ENCODE results near the gene ZDHHC14. TPM values are rescaled to one million over a fixed set of nuclear protein-coding genes. Genes with fewer than 3 reads are reported as not detected.

ZDHHC14 gene
- polyA plus RNA-seq, 2 of the 4 experiments (the other 2 are of a cell fraction): 2.2 to 2.8 TPM

- H3K4me1 ChIP-seq: no peaks in the 10 kb centered on the region
- no peak overlapping the region for H3K27ac ChIP-seq
- H3K4me2 ChIP-seq: no peak overlapping the region
- ATAC-seq (no peak), DNase-seq (ENCODE audit: low read depth in 1 of 2, low spot score in 1 of 2) (no peak), FAIRE-seq (no peak)
- ChIA-PET CTCF (no interaction called here), POLR2A (no interaction called here)
- H3K4me3 ChIP-seq: no peak overlapping the region
- WGBS (ENCODE audit: missing lambda C conversion rate): 75% methylated on average over 8 of the region's 8 CpGs
- no peaks in the 10 kb centered on the region for H3K9me3 ChIP-seq
- TF ChIP-seq JUN (IDR thresholded peaks at IDR 0.05) (no peak), CHD4 (IDR thresholded peaks at IDR 0.05; ENCODE audit: borderline replicate concordance) (no peak), RAD21 (conservative IDR thresholded peaks at IDR 0.05 in 1 of 2, IDR thresholded peaks at IDR 0.05 in 1 of 2) (no peak)
- TF ChIP-seq, protein P1, sequence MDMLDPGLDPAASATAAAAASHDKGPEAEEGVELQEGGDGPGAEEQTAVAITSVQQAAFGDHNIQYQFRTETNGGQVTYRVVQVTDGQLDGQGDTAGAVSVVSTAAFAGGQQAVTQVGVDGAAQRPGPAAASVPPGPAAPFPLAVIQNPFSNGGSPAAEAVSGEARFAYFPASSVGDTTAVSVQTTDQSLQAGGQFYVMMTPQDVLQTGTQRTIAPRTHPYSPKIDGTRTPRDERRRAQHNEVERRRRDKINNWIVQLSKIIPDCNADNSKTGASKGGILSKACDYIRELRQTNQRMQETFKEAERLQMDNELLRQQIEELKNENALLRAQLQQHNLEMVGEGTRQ (IDR thresholded peaks at IDR 0.05): no peak
Observed at GRCh38 chr6:157420497-157420896, 39.5 kb downstream of the ZDHHC14 start.

- 57% methylated on average over 11 of the region's 11 CpGs for WGBS (ENCODE audit: missing lambda C conversion rate)
- ATAC-seq: no peak
Observed at GRCh38 chr6:157424491-157425020, 43.6 kb downstream of the ZDHHC14 start.

DNA sequence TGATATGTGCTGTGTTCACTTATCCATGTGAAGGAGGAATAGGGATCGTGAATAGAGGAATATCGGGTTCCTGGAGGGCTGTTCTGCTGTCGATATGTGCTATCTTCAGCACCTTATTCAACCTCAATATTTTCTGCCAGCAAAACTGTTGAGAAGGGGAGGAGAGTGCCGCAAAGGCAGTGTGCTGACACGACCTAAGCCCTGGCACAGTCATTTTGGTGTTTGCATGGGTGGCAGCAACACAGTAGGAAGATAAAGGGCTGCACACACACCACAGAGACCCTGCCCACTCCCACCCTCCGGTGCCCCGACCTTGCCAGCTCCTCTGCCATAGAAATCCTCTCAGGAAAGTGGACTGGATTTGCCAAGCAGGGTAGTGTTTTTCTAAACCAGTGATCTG lies 47.0 kb downstream of the ZDHHC14 start:
- Histone ChIP-seq H3K4me3 (no peak overlapping the region), H3K4me2 (no peak overlapping the region), H3K4me1 (peaks cover 12% of the 10 kb centered on the region; the same call in 1 of the 3 replicates), H3K9me3 (no peaks in the 10 kb centered on the region), H3K27ac (no peak overlapping the region)
- POLR2A ChIA-PET: no interaction called here
- WGBS (ENCODE audit: missing lambda C conversion rate): 82% methylated on average over 7 of the region's 7 CpGs
- no peak for DNase-seq (ENCODE audit: low read depth in 1 of 2, low spot score in 1 of 2)
- no peak for ATAC-seq
- TF ChIP-seq ELK1 (IDR thresholded peaks at IDR 0.05; ENCODE audit: low read depth, low read length): no peak
- no peak for FAIRE-seq
- CTCF ChIA-PET: no interaction called here

More at GRCh38 chr6:157424491-157425020, 43.6 kb downstream of the ZDHHC14 start:
- ChIA-PET POLR2A (no interaction called here), CTCF (no interaction called here)
- TF ChIP-seq RCOR1 (IDR thresholded peaks at IDR 0.05; ENCODE audit: low read depth, low read length) (no peak), HEYL (CRISPR knock-in tag; IDR thresholded peaks at IDR 0.05) (no peak), ATOH8 (CRISPR knock-in tag; IDR thresholded peaks at IDR 0.05; ENCODE audit: low read depth) (no peak), FOXS1 (CRISPR knock-in tag; IDR thresholded peaks at IDR 0.05) (no peak), RNF2 (IDR thresholded peaks at IDR 0.05; ENCODE audit: borderline replicate concordance, low read depth) (no peak), SMC3 (IDR thresholded peaks at IDR 0.05) (no peak), TFCP2L1 (CRISPR knock-in tag; IDR thresholded peaks at IDR 0.05) (no peak), JUNB (IDR thresholded peaks at IDR 0.05) (no peak), PHF8 (IDR thresholded peaks at IDR 0.05; ENCODE audit: borderline replicate concordance, low read depth) (no peak), MAFK (IDR thresholded peaks at IDR 0.05; ENCODE audit: partially characterized antibody) (no peak)
- TF ChIP-seq, protein P2, sequence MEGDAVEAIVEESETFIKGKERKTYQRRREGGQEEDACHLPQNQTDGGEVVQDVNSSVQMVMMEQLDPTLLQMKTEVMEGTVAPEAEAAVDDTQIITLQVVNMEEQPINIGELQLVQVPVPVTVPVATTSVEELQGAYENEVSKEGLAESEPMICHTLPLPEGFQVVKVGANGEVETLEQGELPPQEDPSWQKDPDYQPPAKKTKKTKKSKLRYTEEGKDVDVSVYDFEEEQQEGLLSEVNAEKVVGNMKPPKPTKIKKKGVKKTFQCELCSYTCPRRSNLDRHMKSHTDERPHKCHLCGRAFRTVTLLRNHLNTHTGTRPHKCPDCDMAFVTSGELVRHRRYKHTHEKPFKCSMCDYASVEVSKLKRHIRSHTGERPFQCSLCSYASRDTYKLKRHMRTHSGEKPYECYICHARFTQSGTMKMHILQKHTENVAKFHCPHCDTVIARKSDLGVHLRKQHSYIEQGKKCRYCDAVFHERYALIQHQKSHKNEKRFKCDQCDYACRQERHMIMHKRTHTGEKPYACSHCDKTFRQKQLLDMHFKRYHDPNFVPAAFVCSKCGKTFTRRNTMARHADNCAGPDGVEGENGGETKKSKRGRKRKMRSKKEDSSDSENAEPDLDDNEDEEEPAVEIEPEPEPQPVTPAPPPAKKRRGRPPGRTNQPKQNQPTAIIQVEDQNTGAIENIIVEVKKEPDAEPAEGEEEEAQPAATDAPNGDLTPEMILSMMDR (IDR thresholded peaks at IDR 0.05): no peak
- no peaks in the 10 kb centered on the region for H3K9me3 ChIP-seq
- FAIRE-seq (no peak), DNase-seq (ENCODE audit: low read depth in 1 of 2, low spot score in 1 of 2) (no peak)
- no peak overlapping the region for H3K4me3 ChIP-seq
- no peak overlapping the region for H3K27ac ChIP-seq
- H3K4me1 ChIP-seq: peaks cover 12% of the 10 kb centered on the region; the same call in 1 of the 3 replicates
- 0 out of 3 replicates have a peak overlapping the region, but pooled peaks have one; percentile 19 for H3K4me2 ChIP-seq

Data from A549 (cell line).